HT1080 (cell line): ENCODE data around the gene UBE3A. TPM values are rescaled to one million over a fixed set of nuclear protein-coding genes. Genes with fewer than 3 reads are reported as not detected.
"Not testable (repeated sequence)": the region's sequence is repeated elsewhere in the genome, so short reads cannot be mapped to it uniquely, and the experiment has no call there.

Experiments used
- DNase-seq: peaks from one replicate; pipeline ENCODE4 v3.0.0-alpha.2; 2015; ENCODE audit warnings: low read depth
- total RNA-seq: library from RNA; depleted of rRNA; stranded (reverse); fragments of >200 nt; shearing (Covaris generic); gene quantifications from 2 replicates; pipeline ENCODE4 v1.2.3, GENCODE V29; 2014

UBE3A gene
- total RNA-seq, 1 experiment from 2014 or later: 69.5 TPM

GRCh38 chr15:25439369-25439836 lies 579 bp upstream of the UBE3A start:
- no peak for DNase-seq

- peak; percentile 18 for DNase-seq
Observed at GRCh38 chr15:25437777-25438600, 835 bp downstream of the UBE3A start.

GRCh38 chr15:25436707-25437106 lies 2.1 kb downstream of the UBE3A start:
- no peak for DNase-seq

GRCh38 chr15:25435474-25436243 lies 3.2 kb downstream of the UBE3A start:
- DNase-seq: no peak

- DNase-seq: no peak
Observed at GRCh38 chr15:25433118-25433865, 5.5 kb downstream of the UBE3A start.

GRCh38 chr15:25431836-25432561 lies 6.8 kb downstream of the UBE3A start:
- DNase-seq: no peak

- no peak for DNase-seq
Observed at GRCh38 chr15:25427861-25428260, 11.0 kb downstream of the UBE3A start.

- DNase-seq: no peak
Observed at GRCh38 chr15:25426896-25427610, 11.8 kb downstream of the UBE3A start.

- no peak for DNase-seq
Observed at GRCh38 chr15:25424073-25424472, 14.8 kb downstream of the UBE3A start.

- DNase-seq: no peak
Observed at GRCh38 chr15:25422021-25422420, 16.8 kb downstream of the UBE3A start.

- DNase-seq: no peak
Observed at GRCh38 chr15:25418202-25418601, 20.6 kb downstream of the UBE3A start.

- no peak for DNase-seq
Observed at GRCh38 chr15:25417604-25418003, 21.2 kb downstream of the UBE3A start.

GRCh38 chr15:25416693-25417092 lies 22.1 kb downstream of the UBE3A start:
- DNase-seq: no peak

- DNase-seq: no peak
Observed at GRCh38 chr15:25415707-25416106, 23.1 kb downstream of the UBE3A start.

GRCh38 chr15:25415217-25415616 lies 23.6 kb downstream of the UBE3A start:
- DNase-seq: no peak

- DNase-seq: no peak
Observed at GRCh38 chr15:25410649-25411048, 28.2 kb downstream of the UBE3A start.

- DNase-seq: not testable (repeated sequence)
Observed at GRCh38 chr15:25409731-25410130, 29.1 kb downstream of the UBE3A start.

- no peak for DNase-seq
Observed at GRCh38 chr15:25408929-25409328, 29.9 kb downstream of the UBE3A start.

- DNase-seq: no peak
Observed at GRCh38 chr15:25408428-25408827, 30.4 kb downstream of the UBE3A start.

GRCh38 chr15:25407950-25408349 lies 30.9 kb downstream of the UBE3A start:
- no peak for DNase-seq
